ENCODE data around the gene SLC16A6. TPM values are rescaled to one million over a fixed set of nuclear protein-coding genes. Genes with fewer than 3 reads are reported as not detected.

Gene SLC16A6
- polyA plus RNA-seq, 1 donor (not counting 4 experiments of a cell fraction or from before 2014, with no cell fraction given) = 0.14 TPM

- peaks cover 1 to 3% of the 10 kb centered on the region in 2 experiments for H3K36me3 ChIP-seq (ENCODE audit: control insufficient read depth in 2 of 2, extremely low read depth in 1 of 2, insufficient read depth in 2 of 2, low read length in 2 of 2)
- no peaks in the 10 kb centered on the region for H3K27me3 ChIP-seq (ENCODE audit: control insufficient read depth, extremely low read depth, insufficient read depth, low read length)
- H4K20me1 ChIP-seq (ENCODE audit: control insufficient read depth, extremely low read depth, insufficient read depth, low read length) = no peaks in the 10 kb centered on the region
- H3K4me2 ChIP-seq (ENCODE audit: control insufficient read depth, extremely low read depth, insufficient read depth, low read depth, low read length) = peak overlapping the region; percentile 91
- no peaks in the 10 kb centered on the region for H3K9me1 ChIP-seq (ENCODE audit: control insufficient read depth, extremely low read depth, insufficient read depth, low read length)
- H3K4me1 ChIP-seq (ENCODE audit: control insufficient read depth, extremely low read depth, insufficient read depth, low read length) = peaks cover 8% of the 10 kb centered on the region
- peak overlapping the region; percentile 75 for H2AFZ ChIP-seq (ENCODE audit: control insufficient read depth, low read length)
- H3K9ac ChIP-seq (ENCODE audit: control insufficient read depth, extremely low read depth, insufficient read depth, low read length) = peak overlapping the region; percentile 96
- dilution Hi-C loops (cut with MboI; ENCODE audit: extremely low pct_ligation_motif_present, low sequenced_read_pairs) = no loop called here
- H3K27ac ChIP-seq (ENCODE audit: control insufficient read depth, insufficient read depth, low read length) = peak overlapping the region; percentile 96
- no peak for DNase-seq (ENCODE audit: low read depth, low spot score)
- H3K4me3 ChIP-seq (ENCODE audit: control insufficient read depth in 2 of 3, extremely low read depth in 1 of 3, insufficient read depth in 2 of 3, low read depth in 1 of 3, low read length in 3 of 3) = peak overlapping the region; percentile 74 to 90 (median 87)
- no peak for TF ChIP-seq EZH2 (IDR thresholded peaks at IDR 0.05; ENCODE audit: low read length)
- peaks cover 5% of the 10 kb centered on the region for H3K79me2 ChIP-seq (ENCODE audit: control insufficient read depth, insufficient read depth, low read length)
- no peaks in the 10 kb centered on the region for H3K9me3 ChIP-seq (ENCODE audit: control insufficient read depth, low read depth, low read length)
- FAIRE-seq = peak; percentile 70
These were observed 42.6 kb downstream of the SLC16A6 start for GRCh38 chr17:68248199-68248825.

DNA sequence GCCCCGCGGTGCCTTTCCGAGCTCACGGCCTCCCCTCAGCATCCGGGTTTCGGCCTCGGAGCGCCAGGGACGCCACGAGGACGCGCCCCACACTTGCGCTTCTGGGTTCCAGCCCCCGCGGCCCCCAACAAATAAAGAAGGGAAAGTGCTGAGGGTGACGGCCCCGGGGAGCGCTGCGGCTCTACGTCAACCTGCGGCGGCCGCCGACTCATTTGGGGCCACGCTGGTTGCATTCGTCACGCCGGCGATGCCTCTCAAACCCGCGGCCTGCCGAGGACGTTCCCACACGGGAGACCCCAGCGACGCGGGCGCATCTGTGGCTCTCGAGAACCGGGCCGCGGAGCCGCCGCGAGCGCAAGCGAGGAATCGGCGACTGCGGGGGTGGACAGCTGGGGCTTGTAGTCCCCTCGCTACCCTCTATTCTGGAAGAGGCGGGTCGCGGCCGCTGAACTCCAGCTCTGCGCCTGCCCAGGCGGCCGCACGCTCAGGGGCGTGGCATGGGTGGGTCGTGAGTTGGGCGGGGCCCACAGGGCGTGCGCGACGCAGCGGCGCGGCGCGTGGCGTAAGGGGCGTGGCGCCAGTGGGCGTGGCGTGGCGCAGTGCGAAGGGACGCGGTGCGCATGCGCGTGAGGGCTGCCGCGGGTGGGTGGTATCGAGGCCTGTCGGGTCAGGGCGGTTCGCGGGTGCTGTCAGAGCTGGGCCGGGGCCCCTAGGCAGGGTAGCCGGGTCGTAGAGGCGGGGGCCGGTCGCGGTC is 43.3 kb downstream of the SLC16A6 start, which contains the start of gene AMZ2:
Gene AMZ2, plus strand, starts transcription at position 599 of the 754 bp plus-strand sequence. CDS start 2,145 bp downstream, outside the sequence.
- peak within 1 kb of the TSS; percentile 74 to 90 (median 87) for H3K4me3 ChIP-seq (ENCODE audit: control insufficient read depth in 2 of 3, extremely low read depth in 1 of 3, insufficient read depth in 2 of 3, low read depth in 1 of 3, low read length in 3 of 3)
- dilution Hi-C loops (cut with MboI; ENCODE audit: extremely low pct_ligation_motif_present, low sequenced_read_pairs) = no loop called here
- peaks cover 5% of the 10 kb centered on the region for H3K79me2 ChIP-seq (ENCODE audit: control insufficient read depth, insufficient read depth, low read length)
- H2AFZ ChIP-seq (ENCODE audit: control insufficient read depth, low read length) = peak within 1 kb of the TSS; percentile 92
- TF ChIP-seq EZH2 (IDR thresholded peaks at IDR 0.05; ENCODE audit: low read length) = no peak
- no peak for TF ChIP-seq CTCF (optimal IDR thresholded peaks at IDR 0.05 in 1 of 3, IDR thresholded peaks at IDR 0.05 in 1 of 3, conservative IDR thresholded peaks at IDR 0.05 in 1 of 3; ENCODE audit: extremely low read depth in 1 of 3, insufficient read depth in 2 of 3, low read length in 3 of 3)
- peak within 1 kb of the TSS; percentile 96 for H3K9ac ChIP-seq (ENCODE audit: control insufficient read depth, extremely low read depth, insufficient read depth, low read length)
- no peaks in the 10 kb centered on the region for H3K9me3 ChIP-seq (ENCODE audit: control insufficient read depth, low read depth, low read length)
- no peaks in the 10 kb centered on the region for H3K27me3 ChIP-seq (ENCODE audit: control insufficient read depth, extremely low read depth, insufficient read depth, low read length)
- H3K4me1 ChIP-seq (ENCODE audit: control insufficient read depth, extremely low read depth, insufficient read depth, low read length) = peaks cover 8% of the 10 kb centered on the region
- H3K36me3 ChIP-seq (ENCODE audit: control insufficient read depth in 2 of 2, extremely low read depth in 1 of 2, insufficient read depth in 2 of 2, low read length in 2 of 2) = peaks cover 1 to 3% of the 10 kb centered on the region in 2 experiments
- FAIRE-seq = no peak
- H3K27ac ChIP-seq (ENCODE audit: control insufficient read depth, insufficient read depth, low read length) = peak within 1 kb of the TSS; percentile 96
- peak; percentile 67 for DNase-seq (ENCODE audit: low read depth, low spot score)
- no peaks in the 10 kb centered on the region for H3K9me1 ChIP-seq (ENCODE audit: control insufficient read depth, extremely low read depth, insufficient read depth, low read length)
- H3K4me2 ChIP-seq (ENCODE audit: control insufficient read depth, extremely low read depth, insufficient read depth, low read depth, low read length) = peak within 1 kb of the TSS; percentile 91
- H4K20me1 ChIP-seq (ENCODE audit: control insufficient read depth, extremely low read depth, insufficient read depth, low read length) = no peaks in the 10 kb centered on the region

Data from keratinocyte (primary cell).